Measurements from ENCODE around the gene FKBP8.

FKBP8 gene

GRCh38 chr19:18502246-18502637 lies 41.1 kb downstream of the FKBP8 start:
- DNase-seq (ENCODE audit: low spot score): no peak

GRCh38 chr19:18501832-18502231 lies 41.5 kb downstream of the FKBP8 start:
- no peak for DNase-seq (ENCODE audit: low spot score)

- no peak for DNase-seq (ENCODE audit: low spot score)
Observed at GRCh38 chr19:18501351-18501750, 42.0 kb downstream of the FKBP8 start.

- no peak for DNase-seq (ENCODE audit: low spot score)
Observed at GRCh38 chr19:18500799-18501198, 42.6 kb downstream of the FKBP8 start.

- DNase-seq (ENCODE audit: low spot score): no peak
Observed at GRCh38 chr19:18500376-18500775, 43.0 kb downstream of the FKBP8 start.

- DNase-seq (ENCODE audit: low spot score): no peak
Observed at GRCh38 chr19:18499055-18499775, 44.2 kb downstream of the FKBP8 start.

GRCh38 chr19:18496980-18497256 lies 46.5 kb downstream of the FKBP8 start:
- no peak for DNase-seq (ENCODE audit: low spot score)

- no peak for DNase-seq (ENCODE audit: low spot score)
Observed at GRCh38 chr19:18496167-18496979, 47.0 kb downstream of the FKBP8 start.

GRCh38 chr19:18495204-18495911 lies 48.0 kb downstream of the FKBP8 start:
- no peak for DNase-seq (ENCODE audit: low spot score)

- DNase-seq (ENCODE audit: low spot score): no peak
Observed at GRCh38 chr19:18494267-18494607, 49.1 kb downstream of the FKBP8 start.

- DNase-seq (ENCODE audit: low spot score): no peak
Observed at GRCh38 chr19:18493440-18494266, 49.7 kb downstream of the FKBP8 start.

GRCh38 chr19:18491995-18492953 lies 51.1 kb downstream of the FKBP8 start:
- DNase-seq (ENCODE audit: low spot score): no peak

- no peak for DNase-seq (ENCODE audit: low spot score)
Observed at GRCh38 chr19:18490728-18491127, 52.6 kb downstream of the FKBP8 start.

- no peak for DNase-seq (ENCODE audit: low spot score)
Observed at GRCh38 chr19:18489627-18490184, 53.7 kb downstream of the FKBP8 start.

- no peak for DNase-seq (ENCODE audit: low spot score)
Observed at GRCh38 chr19:18488838-18489626, 54.3 kb downstream of the FKBP8 start.

GRCh38 chr19:18488403-18488723 lies 55.0 kb downstream of the FKBP8 start:
- DNase-seq (ENCODE audit: low spot score): no peak

GRCh38 chr19:18487576-18488402 lies 55.6 kb downstream of the FKBP8 start:
- DNase-seq (ENCODE audit: low spot score): no peak

GRCh38 chr19:18486746-18487145 lies 56.6 kb downstream of the FKBP8 start:
- DNase-seq (ENCODE audit: low spot score): no peak

GRCh38 chr19:18484992-18485391 lies 58.4 kb downstream of the FKBP8 start:
- DNase-seq (ENCODE audit: low spot score): no peak

Measured in left forelimb (tissue), 1 donor.